K562 (cell line): ENCODE results near the gene OR10G2. TPM values are rescaled to one million over a fixed set of nuclear protein-coding genes. Genes with fewer than 3 reads are reported as not detected.

ENCODE experiments used
- ATAC-seq: fragments of 200-7000 bp; cut with Tn5 transposase; 3 replicates; pipeline ENCODE4 v1.9.1; 2020; ENCODE audit warnings: moderate library complexity
- BruUV-seq: library from RNA; stranded (reverse); fragments of 400-500 nt; replicated peaks from 2 replicates; lab custom pipeline; 2021; lab: Mats Ljungman, UMichigan
- CTCF ChIA-PET: fragments of 300-600 bp; formaldehyde crosslinking; extraction: SDS; loops from one replicate; lab custom pipeline; 2021; ENCODE audit warnings: low intra/inter-chr PET ratio; lab: Yijun Ruan, JAX
- POLR2A ChIA-PET: fragments of 300-600, 350-650 bp; sonication (Branson Sonifier 250); formaldehyde crosslinking; extraction: SDS; loops from one replicate; lab custom pipeline; 2021; ENCODE audit warnings: antibody characterized with exemption, inconsistent platforms; lab: Yijun Ruan, JAX
- DNase-seq, 4 experiments: peaks; one replicate each; pipeline versions ENCODE4 v3.0.0 to v3.0.0-alpha.2; 2011 to 2018; ENCODE audit warnings: low spot score in 3 of 4, mixed read lengths in 3 of 4; ENCODE audit errors: extremely low read depth in 1 of 4
- FAIRE-seq: peaks from 2 replicates; lab custom pipeline; 2011; peaks lifted over from hg19 to GRCh38; lab: Jason Lieb, UNC
- H2AFZ ChIP-seq: 2 replicates; pipeline ENCODE4 v1.6.0; 2011; ENCODE audit warnings: low read depth, low read length, control low read depth, inconsistent platforms
- H3K27ac ChIP-seq: fragments of 200-600 bp; 3 replicates; pipeline ENCODE4 v1.8.0; 2011; ENCODE audit warnings: low read depth, mild to moderate bottlenecking, control low read depth, inconsistent platforms, low read length, moderate library complexity, mixed read lengths; ENCODE audit errors: extremely low read depth
- H3K27me3 ChIP-seq, 2 experiments: fragments of 300-600 bp in 1 of 2; 2 replicates in 1 of 2; 3 replicates in 1 of 2; pipeline versions ENCODE4 v1.6.0 to v1.8.0; 2011; ENCODE audit warnings: inconsistent platforms in 2 of 2, low read length in 2 of 2, mild to moderate bottlenecking in 1 of 2, mixed read lengths in 1 of 2, moderate library complexity in 1 of 2; ENCODE audit not compliant: control insufficient read depth in 2 of 2, insufficient read depth in 2 of 2
- H3K36me3 ChIP-seq: fragments of 300-600 bp; 3 replicates; pipeline ENCODE4 v1.8.0; 2011; ENCODE audit warnings: mild to moderate bottlenecking, low read length, inconsistent platforms; ENCODE audit not compliant: control insufficient read depth, insufficient read depth
- H3K4me1 ChIP-seq, 2 experiments: fragments of 200-600 bp in 1 of 2; replicated peaks in 1 of 2; 2 replicates in 1 of 2; 3 replicates in 1 of 2; pipeline versions ENCODE4 v1.5.1 to v1.8.0; 2011; ENCODE audit warnings: inconsistent platforms in 2 of 2, low read length in 2 of 2, mild to moderate bottlenecking in 1 of 2, mixed read lengths in 1 of 2, moderate library complexity in 1 of 2; ENCODE audit not compliant: control insufficient read depth in 2 of 2, insufficient read depth in 2 of 2
- H3K4me2 ChIP-seq: 2 replicates; pipeline ENCODE4 v1.6.1; 2011; ENCODE audit warnings: low read length, control low read depth, inconsistent platforms, mixed read lengths; ENCODE audit not compliant: insufficient read depth
- H3K4me3 ChIP-seq: fragments of 200-600 bp; sonication (generic), shearing (Covaris generic); 2 replicates; pipeline ENCODE4 v1.5.1; 2016; ENCODE audit warnings: control low read depth, inconsistent platforms
- H3K79me2 ChIP-seq: fragments of 200-600 bp; 3 replicates; pipeline ENCODE4 v1.8.0; 2011; ENCODE audit warnings: low read length, inconsistent platforms; ENCODE audit not compliant: control insufficient read depth, insufficient read depth
- H3K9ac ChIP-seq, 2 experiments: 2 replicates each; pipeline versions ENCODE4 v1.6.0 to v1.6.1; 2011; ENCODE audit warnings: low read depth in 2 of 2, low read length in 2 of 2, control low read depth in 1 of 2, inconsistent platforms in 1 of 2, mild to moderate bottlenecking in 1 of 2, mixed read lengths in 1 of 2; ENCODE audit not compliant: insufficient read depth in 1 of 2
- H3K9me1 ChIP-seq: one replicate; pipeline ENCODE4 v1.6.0; 2011; ENCODE audit warnings: inconsistent platforms, mild to moderate bottlenecking, low read length, moderate library complexity; ENCODE audit not compliant: control insufficient read depth, insufficient read depth
- H3K9me3 ChIP-seq: replicated peaks from 2 replicates; pipeline ENCODE4 v1.5.1; 2011; ENCODE audit warnings: low read depth, low read length, inconsistent platforms; ENCODE audit not compliant: control insufficient read depth, insufficient read depth
- H4K20me1 ChIP-seq: replicated peaks from 2 replicates; pipeline ENCODE4 v1.6.1; 2011; ENCODE audit warnings: low read length, inconsistent platforms, mixed read lengths; ENCODE audit not compliant: control insufficient read depth, insufficient read depth
- FOXK1 ChIP-seq: sonication (generic); formaldehyde crosslinking; IDR thresholded peaks from 2 replicates; pipeline ENCODE4 v1.8.0; 2022; ENCODE audit warnings: missing genetic modification reagents, mild to moderate bottlenecking, borderline replicate concordance
- ILK ChIP-seq: fragments of 450-650 bp; IDR thresholded peaks from 2 replicates; pipeline ENCODE4 v1.6.1; 2016; ENCODE audit warnings: missing genetic modification characterization, low read depth, mild to moderate bottlenecking, missing compliant biosample characterization, moderate library complexity, borderline replicate concordance
- SRSF7 ChIP-seq: fragments of 200-400 bp; formaldehyde crosslinking; optimal IDR thresholded peaks from 2 replicates; pipeline ENCODE3; 2017; ENCODE audit warnings: mild to moderate bottlenecking, low read depth, low read length
- TGIF2 ChIP-seq: sonication (generic); formaldehyde crosslinking; IDR thresholded peaks from 2 replicates; pipeline ENCODE4 v1.8.1; 2022; ENCODE audit warnings: mild to moderate bottlenecking, missing genetic modification reagents, moderate library complexity
- ZBTB2 ChIP-seq: fragments of 450-650 bp; IDR thresholded peaks from 2 replicates; pipeline ENCODE4 v1.6.1; 2016; ENCODE audit warnings: antibody characterized with exemption
- ZBTB49 ChIP-seq: sonication (generic); formaldehyde crosslinking; IDR thresholded peaks from 2 replicates; pipeline ENCODE4 v1.8.0; 2022; ENCODE audit warnings: missing genetic modification reagents, mild to moderate bottlenecking, borderline replicate concordance
- ZNF444 ChIP-seq: fragments of 250-450 bp; sonication (Bioruptor Pico); IDR thresholded peaks from 2 replicates; pipeline ENCODE4 v1.4.0; 2020; ENCODE audit warnings: mild to moderate bottlenecking, moderate library complexity
- WGBS: fragments of 100-300 bp; shearing (Covaris generic); methylation state at CpG from one replicate; pipeline ENCODE4 v1.1.6; 2016; ENCODE audit warnings: low coverage, mixed read lengths; ENCODE audit not compliant: insufficient coverage; ENCODE audit errors: missing lambda C conversion rate; 5-methylcytosine and 5-hydroxymethylcytosine counted together
- in situ Hi-C: fragments of 300-500 bp; cut with MboI; formaldehyde crosslinking; loops from 4 replicates; pipeline ENCODE4 v1.15.0; 2018; ENCODE audit warnings: inconsistent platforms, mixed read lengths
- intact Hi-C: fragments of 100-400 bp; cut with micrococcal nuclease; formaldehyde crosslinking; loops from 2 replicates; pipeline ENCODE4 v1.14.2; 2022
- polyA plus RNA-seq, 8 experiments: library from polyadenylated mRNA; depleted of rRNA in 4 of 8; stranded (reverse) in 5 of 8; unstranded in 3 of 8; fragments of >200 nt; fragmentation: Nextera tagmentation in 2 of 8; fragmentation: Illumina TruSeq in 1 of 8; extraction: Ambion mirVana in 2 of 8; extraction: Trizol in 1 of 8; gene quantifications; 2 replicates each; pipeline versions ENCODE4 v1.2.1 to v1.2.3, GENCODE V29; 2011 to 2014; ENCODE audit warnings: inconsistent platforms in 1 of 8, missing spikeins in 1 of 8
- total RNA-seq, 7 experiments: library from RNA; depleted of rRNA in 6 of 7; stranded (reverse); fragments of >200 nt in 6 of 7; fragmentation: Illumina TruSeq in 2 of 7; extraction: Trizol in 2 of 7; gene quantifications; 2 replicates each; pipeline versions ENCODE4 v1.2.1 to v1.2.3, GENCODE V29; 2011 to 2021; ENCODE audit warnings: low replicate concordance in 1 of 7
- TF ChIP-seq, protein P1 (sequence below): sonication (generic); formaldehyde crosslinking; IDR thresholded peaks from 2 replicates; pipeline ENCODE4 v1.9.0; 2022; ENCODE audit warnings: mild to moderate bottlenecking, missing genetic modification reagents

OR10G2 gene
- total and polyA plus RNA-seq, 9 of the 15 experiments (the other 6 are each of a cell fraction or from before 2014, with no cell fraction given), result not detected

- WGBS, result 0% methylated on average over 2 of the region's 2 CpGs
- Histone ChIP-seq H2AFZ (no peak overlapping the region), H3K79me2 (no peaks in the 10 kb centered on the region), H3K27me3 (peaks cover 0 to 10% of the 10 kb centered on the region in 2 experiments; a peak in 2 of 5 replicates), H3K36me3 (no peaks in the 10 kb centered on the region), H3K4me1 (no peaks in the 10 kb centered on the region), H3K9ac (no peak overlapping the region), H3K9me1 (no peaks in the 10 kb centered on the region), H3K4me3 (no peak overlapping the region), H3K9me3 (no peaks in the 10 kb centered on the region), H3K4me2 (no peak overlapping the region), H3K27ac (no peak overlapping the region), H4K20me1 (no peaks in the 10 kb centered on the region)
- POLR2A ChIA-PET, result no interaction called here
- TF ChIP-seq ZBTB2, result no peak
- TF ChIP-seq SRSF7, result no peak
- TF ChIP-seq, protein P1, sequence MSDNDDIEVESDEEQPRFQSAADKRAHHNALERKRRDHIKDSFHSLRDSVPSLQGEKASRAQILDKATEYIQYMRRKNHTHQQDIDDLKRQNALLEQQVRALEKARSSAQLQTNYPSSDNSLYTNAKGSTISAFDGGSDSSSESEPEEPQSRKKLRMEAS (CRISPR knock-in tag), result no peak
- in situ Hi-C loops, result no loop called here
- DNase-seq, result no peak
- no peak for FAIRE-seq
- CTCF ChIA-PET, result no interaction called here
- no TSS peak for BruUV-seq
- intact Hi-C loops, result no loop called here
- ATAC-seq, result no peak
These were observed 36.6 kb upstream of the OR10G2 start for GRCh38 chr14:21671371-21671770.

- ChIA-PET CTCF (interaction anchor here (0.6 kb wide), 1 partner anchor 23 kb away, joined by 4 read pairs; no protein-coding TSS in a partner anchor), POLR2A (no interaction called here)
- TF ChIP-seq ILK (tag) (no peak), TGIF2 (CRISPR knock-in tag) (no peak), ZBTB49 (CRISPR knock-in tag) (no peak), ZNF444 (no peak), FOXK1 (CRISPR knock-in tag) (no peak)
These were observed 34.5 kb upstream of the OR10G2 start for GRCh38 chr14:21669284-21669683.

More at GRCh38 chr14:21669284-21669683, 34.5 kb upstream of the OR10G2 start:
- H3K79me2 ChIP-seq, result no peaks in the 10 kb centered on the region
- no peaks in the 10 kb centered on the region for H3K9me3 ChIP-seq
- H2AFZ ChIP-seq, result no peak overlapping the region
- H3K27ac ChIP-seq, result no peak overlapping the region
- in situ Hi-C loops (no loop called here), intact Hi-C loops (no loop called here)
- H3K9me1 ChIP-seq, result no peaks in the 10 kb centered on the region
- H4K20me1 ChIP-seq, result no peaks in the 10 kb centered on the region
- no peak overlapping the region for H3K4me2 ChIP-seq
- ATAC-seq, result no peak
- no peak for DNase-seq
- H3K4me3 ChIP-seq, result no peak overlapping the region
- peaks cover 0 to 10% of the 10 kb centered on the region in 2 experiments; a peak in 2 of 5 replicates for H3K27me3 ChIP-seq
- no TSS peak for BruUV-seq
- FAIRE-seq, result no peak
- no peaks in the 10 kb centered on the region for H3K4me1 ChIP-seq
- H3K9ac ChIP-seq, result no peak overlapping the region
- H3K36me3 ChIP-seq, result no peaks in the 10 kb centered on the region
